OCI-LY1 (cell line): ENCODE measurements around the gene CHST13.

Experiments used
- H2AFZ ChIP-seq: fragments of 200-600 bp; sonication (generic), shearing (Covaris generic); 2 replicates; pipeline ENCODE4 v1.6.0; 2014; ENCODE audit warnings: antibody characterized with exemption, mild to moderate bottlenecking, low read length
- H3F3A ChIP-seq: fragments of 200-600 bp; sonication (generic), shearing (Covaris generic); 2 replicates; pipeline ENCODE4 v1.6.0; 2014; ENCODE audit warnings: mild to moderate bottlenecking, antibody characterized with exemption, low read length, moderate library complexity; ENCODE audit not compliant: insufficient read depth
- H3K27ac ChIP-seq: fragments of 200-600 bp; sonication (generic); 2 replicates; pipeline ENCODE4 v1.5.1; 2014; ENCODE audit warnings: low read length, mixed run types, mild to moderate bottlenecking, low read depth; ENCODE audit not compliant: poor library complexity, severe bottlenecking
- H3K27me3 ChIP-seq: fragments of 200-600 bp; sonication (generic); 2 replicates; pipeline ENCODE4 v1.6.0; 2014; ENCODE audit warnings: antibody characterized with exemption, mild to moderate bottlenecking, low read length, moderate library complexity; ENCODE audit not compliant: insufficient read depth
- H3K36me3 ChIP-seq: fragments of 200-600 bp; sonication (generic); 2 replicates; pipeline ENCODE4 v1.6.1; 2014; ENCODE audit warnings: mild to moderate bottlenecking, antibody characterized with exemption, low read length, moderate library complexity, mixed read lengths; ENCODE audit not compliant: insufficient read depth
- H3K4me1 ChIP-seq: fragments of 200-600 bp; sonication (generic); 2 replicates; pipeline ENCODE4 v1.5.1; 2014; ENCODE audit warnings: mild to moderate bottlenecking, low read length, moderate library complexity; ENCODE audit not compliant: insufficient read depth, severe bottlenecking
- H3K4me2 ChIP-seq: fragments of 200-600 bp; sonication (generic), shearing (Covaris generic); 2 replicates; pipeline ENCODE4 v1.6.1; 2014; ENCODE audit warnings: low read length
- H3K4me3 ChIP-seq: fragments of 200-600 bp; sonication (generic); 2 replicates; pipeline ENCODE4 v1.5.1; 2014; ENCODE audit warnings: low read length, low read depth, mild to moderate bottlenecking, mixed read lengths; ENCODE audit not compliant: poor library complexity, severe bottlenecking
- H3K79me2 ChIP-seq: fragments of 200-600 bp; shearing (Covaris generic); 2 replicates; pipeline ENCODE4 v1.6.1; 2016; ENCODE audit warnings: mixed run types, low read length, mixed read lengths; ENCODE audit not compliant: insufficient read depth
- H3K9ac ChIP-seq: fragments of 200-600 bp; sonication (generic), shearing (Covaris generic); 2 replicates; pipeline ENCODE4 v1.6.1; 2014; ENCODE audit warnings: mild to moderate bottlenecking, low read length, mixed read lengths
- H3K9me2 ChIP-seq: fragments of 200-600 bp; sonication (generic), shearing (Covaris generic); 2 replicates; pipeline ENCODE4 v1.6.1; 2014; ENCODE audit warnings: low read depth, mild to moderate bottlenecking, low read length, mixed read lengths
- H3K9me3 ChIP-seq: fragments of 200-600 bp; shearing (Covaris generic); 2 replicates; pipeline ENCODE4 v1.6.1; 2014; ENCODE audit warnings: low read length, mixed read lengths
- H4K20me1 ChIP-seq: fragments of 200-600 bp; sonication (generic), shearing (Covaris generic); 2 replicates; pipeline ENCODE4 v1.6.0; 2016; ENCODE audit warnings: mild to moderate bottlenecking, low read length; ENCODE audit not compliant: insufficient read depth
- EZH2 ChIP-seq: fragments of 200-600 bp; sonication (generic), shearing (Covaris generic); IDR thresholded peaks from 2 replicates; pipeline ENCODE4 v1.8.0; 2017; ENCODE audit warnings: borderline replicate concordance, mixed run types, mild to moderate bottlenecking, antibody characterized with exemption, low read length, moderate library complexity, mixed read lengths
- TF ChIP-seq, protein P1 (sequence below): fragments of 200-600 bp; sonication (generic), shearing (Covaris generic); IDR thresholded peaks from 2 replicates; pipeline ENCODE4 v1.5.1; 2017; ENCODE audit warnings: mild to moderate bottlenecking, antibody characterized with exemption, low read length, moderate library complexity, mixed read lengths

Gene CHST13

DNA sequence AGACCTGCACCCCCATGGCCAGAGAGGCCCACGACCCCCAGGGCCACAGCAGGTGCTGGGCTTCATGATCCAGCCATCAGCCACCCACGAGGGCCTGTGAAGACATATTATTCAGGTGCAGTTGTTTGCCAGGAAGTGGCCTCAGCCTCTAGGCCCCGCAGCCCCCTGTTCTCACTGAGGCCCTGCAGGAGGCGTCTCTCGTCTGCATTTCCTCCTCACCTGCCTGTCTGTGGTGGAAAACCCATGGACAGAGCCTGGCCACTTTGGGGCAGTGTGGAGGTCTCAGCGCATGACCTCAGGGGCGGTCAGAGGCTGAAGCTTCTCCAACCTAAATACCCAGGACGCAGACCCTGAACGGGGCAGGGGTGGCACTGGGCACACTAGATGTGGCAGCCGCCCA lies 25.0 kb upstream of the CHST13 start:
- Histone ChIP-seq H3K79me2 (no peaks in the 10 kb centered on the region), H2AFZ (no peak overlapping the region), H3K4me2 (no peak overlapping the region), H3K9me3 (no peaks in the 10 kb centered on the region), H3K9me2 (no peaks in the 10 kb centered on the region), H3K4me3 (no peak overlapping the region), H3K9ac (no peak overlapping the region), H3K36me3 (no peaks in the 10 kb centered on the region), H3K27me3 (no peaks in the 10 kb centered on the region), H3F3A (no peaks in the 10 kb centered on the region), H3K27ac (no peak overlapping the region), H3K4me1 (no peaks in the 10 kb centered on the region), H4K20me1 (no peaks in the 10 kb centered on the region)
- TF ChIP-seq EZH2 = no peak
- TF ChIP-seq, protein P1, sequence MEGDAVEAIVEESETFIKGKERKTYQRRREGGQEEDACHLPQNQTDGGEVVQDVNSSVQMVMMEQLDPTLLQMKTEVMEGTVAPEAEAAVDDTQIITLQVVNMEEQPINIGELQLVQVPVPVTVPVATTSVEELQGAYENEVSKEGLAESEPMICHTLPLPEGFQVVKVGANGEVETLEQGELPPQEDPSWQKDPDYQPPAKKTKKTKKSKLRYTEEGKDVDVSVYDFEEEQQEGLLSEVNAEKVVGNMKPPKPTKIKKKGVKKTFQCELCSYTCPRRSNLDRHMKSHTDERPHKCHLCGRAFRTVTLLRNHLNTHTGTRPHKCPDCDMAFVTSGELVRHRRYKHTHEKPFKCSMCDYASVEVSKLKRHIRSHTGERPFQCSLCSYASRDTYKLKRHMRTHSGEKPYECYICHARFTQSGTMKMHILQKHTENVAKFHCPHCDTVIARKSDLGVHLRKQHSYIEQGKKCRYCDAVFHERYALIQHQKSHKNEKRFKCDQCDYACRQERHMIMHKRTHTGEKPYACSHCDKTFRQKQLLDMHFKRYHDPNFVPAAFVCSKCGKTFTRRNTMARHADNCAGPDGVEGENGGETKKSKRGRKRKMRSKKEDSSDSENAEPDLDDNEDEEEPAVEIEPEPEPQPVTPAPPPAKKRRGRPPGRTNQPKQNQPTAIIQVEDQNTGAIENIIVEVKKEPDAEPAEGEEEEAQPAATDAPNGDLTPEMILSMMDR = no peak

DNA sequence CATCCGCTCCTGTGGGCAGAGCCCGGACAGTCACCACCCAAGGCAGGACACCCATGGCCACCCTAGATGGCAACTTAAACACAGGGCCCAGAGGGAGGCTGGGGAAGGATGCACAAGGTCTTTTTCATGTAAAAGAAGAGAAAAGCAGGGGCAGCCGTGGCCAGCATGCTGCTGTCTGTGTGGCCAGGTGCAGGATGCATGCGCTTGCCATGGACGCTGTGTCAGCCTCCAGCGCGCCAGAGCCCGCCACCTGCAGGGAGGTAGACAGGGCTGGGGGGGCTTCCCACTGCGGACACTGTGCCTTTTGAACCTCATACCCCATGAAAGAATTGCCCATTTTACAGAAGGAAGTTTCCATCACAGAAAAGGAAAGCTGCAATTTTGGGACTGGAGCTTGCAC lies 24.6 kb upstream of the CHST13 start:
- H4K20me1 ChIP-seq = no peaks in the 10 kb centered on the region
- no peak overlapping the region for H2AFZ ChIP-seq
- H3K27ac ChIP-seq = no peak overlapping the region
- H3K36me3 ChIP-seq = no peaks in the 10 kb centered on the region
- H3K9ac ChIP-seq = no peak overlapping the region
- no peak for TF ChIP-seq EZH2
- TF ChIP-seq, protein P1 = no peak
- H3F3A ChIP-seq = no peaks in the 10 kb centered on the region
- no peak overlapping the region for H3K4me2 ChIP-seq
- no peaks in the 10 kb centered on the region for H3K79me2 ChIP-seq
- H3K4me3 ChIP-seq = no peak overlapping the region
- H3K9me3 ChIP-seq = no peaks in the 10 kb centered on the region
- no peaks in the 10 kb centered on the region for H3K4me1 ChIP-seq
- H3K9me2 ChIP-seq = no peaks in the 10 kb centered on the region
- H3K27me3 ChIP-seq = no peaks in the 10 kb centered on the region

DNA sequence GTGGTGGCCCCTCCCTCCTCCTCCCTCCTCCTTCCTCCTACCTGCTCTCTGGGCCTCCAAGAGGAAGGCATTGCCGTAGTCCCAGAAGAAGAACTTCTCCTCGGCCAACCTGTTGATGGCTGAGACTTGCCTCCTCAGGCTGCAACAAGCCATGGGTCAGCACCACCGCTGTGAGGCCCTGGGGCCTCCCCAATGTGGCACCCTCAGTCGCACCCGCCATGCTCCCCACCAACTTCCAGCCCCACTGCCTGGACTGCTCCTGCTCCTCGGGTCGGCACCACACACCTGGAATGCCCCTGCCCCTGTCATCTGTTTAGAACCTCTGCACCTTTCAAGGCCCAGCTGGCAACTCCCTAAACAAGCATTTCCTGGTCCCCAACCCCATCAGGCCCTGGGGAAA lies 23.9 kb upstream of the CHST13 start:
- no peaks in the 10 kb centered on the region for H4K20me1 ChIP-seq
- H3K79me2 ChIP-seq = no peaks in the 10 kb centered on the region
- H3K4me1 ChIP-seq = no peaks in the 10 kb centered on the region
- no peaks in the 10 kb centered on the region for H3K27me3 ChIP-seq
- no peaks in the 10 kb centered on the region for H3K36me3 ChIP-seq
- H3K9me2 ChIP-seq = no peaks in the 10 kb centered on the region
- no peak overlapping the region for H3K9ac ChIP-seq
- no peak overlapping the region for H3K27ac ChIP-seq
- H3K4me2 ChIP-seq = no peak overlapping the region
- no peaks in the 10 kb centered on the region for H3K9me3 ChIP-seq
- no peak overlapping the region for H2AFZ ChIP-seq
- TF ChIP-seq, protein P1 = no peak
- TF ChIP-seq EZH2 = no peak
- no peaks in the 10 kb centered on the region for H3F3A ChIP-seq
- no peak overlapping the region for H3K4me3 ChIP-seq
